K562 (cell line): Measurements from ENCODE around the gene CUL2. TPM values are rescaled to one million over a fixed set of nuclear protein-coding genes. Genes with fewer than 3 reads are reported as not detected.

Source experiments
- CBFB ChIP-seq: sonication (generic); formaldehyde crosslinking; IDR thresholded peaks from 2 replicates; pipeline ENCODE4 v1.4.0; 2020; ENCODE audit warnings: mild to moderate bottlenecking, missing genetic modification reagents
- CREM ChIP-seq: IDR thresholded peaks from 2 replicates; pipeline ENCODE4 v1.6.1; 2014; ENCODE audit warnings: antibody characterized with exemption, low read depth
- DDX20 ChIP-seq: fragments of 450-650 bp; IDR thresholded peaks from 2 replicates; pipeline ENCODE4 v1.6.1; 2016; ENCODE audit warnings: missing genetic modification characterization, low read depth, mild to moderate bottlenecking, missing compliant biosample characterization, moderate library complexity
- DNMT1 ChIP-seq: fragments of 450-650 bp; IDR thresholded peaks from 2 replicates; pipeline ENCODE4 v1.6.1; 2016; ENCODE audit warnings: antibody characterized with exemption, mild to moderate bottlenecking
- ELF4 ChIP-seq: fragments of 450-650 bp; formaldehyde crosslinking; IDR thresholded peaks from 2 replicates; pipeline ENCODE4 v1.4.0; 2022; ENCODE audit warnings: missing genetic modification characterization
- HCFC1 ChIP-seq: IDR thresholded peaks from 2 replicates; pipeline ENCODE4 v1.6.1; 2012; ENCODE audit warnings: low read depth, low read length, improper control_type of control experiment
- KDM4B ChIP-seq, 2 experiments: fragments of 450-650 bp in 1 of 2; sonication (generic) in 1 of 2; IDR thresholded peaks; 2 replicates each; pipeline ENCODE4 v1.6.1; 2016 to 2017; ENCODE audit warnings: borderline replicate concordance in 2 of 2, antibody characterized with exemption in 1 of 2, low read depth in 1 of 2, mild to moderate bottlenecking in 1 of 2
- MXI1 ChIP-seq: IDR thresholded peaks from 2 replicates; pipeline ENCODE4 v1.6.1; 2011; ENCODE audit warnings: low read depth, mild to moderate bottlenecking, improper control_type of control experiment, low read length
- NBN ChIP-seq: fragments of 450-650 bp; IDR thresholded peaks from 2 replicates; pipeline ENCODE4 v1.6.1; 2016; ENCODE audit warnings: low read depth, mild to moderate bottlenecking
- NCOA2 ChIP-seq, 2 experiments: fragments of 450-650 bp; IDR thresholded peaks; 2 replicates each; pipeline ENCODE4 v1.6.1; 2018; ENCODE audit warnings: mild to moderate bottlenecking in 2 of 2, moderate library complexity in 1 of 2; ENCODE audit not compliant: partially characterized antibody in 2 of 2
- NFYB ChIP-seq: IDR thresholded peaks from 2 replicates; pipeline ENCODE4 v1.6.1; 2011; ENCODE audit warnings: mild to moderate bottlenecking, moderate library complexity; ENCODE audit not compliant: insufficient read length; ENCODE audit errors: extremely low read depth
- PHF8 ChIP-seq: fragments of 200-600 bp; sonication (generic); IDR thresholded peaks from 2 replicates; pipeline ENCODE4 v1.6.1; 2012; ENCODE audit warnings: mixed run types, mild to moderate bottlenecking, inconsistent platforms, low read length, moderate library complexity, borderline replicate concordance
- POLR2G ChIP-seq: fragments of 200-400 bp; formaldehyde crosslinking; IDR thresholded peaks from 2 replicates; pipeline ENCODE4 v1.6.1; 2017; ENCODE audit warnings: low read depth, mild to moderate bottlenecking, antibody characterized with exemption, low read length, moderate library complexity
- RBM22 ChIP-seq: fragments of 200-400 bp; formaldehyde crosslinking; IDR thresholded peaks from 2 replicates; pipeline ENCODE4 v1.6.1; 2018; ENCODE audit warnings: low read length, low read depth; ENCODE audit not compliant: poor library complexity, severe bottlenecking
- SIN3A ChIP-seq, 2 experiments: fragments of 150-350 bp in 1 of 2; IDR thresholded peaks; 2 replicates each; pipeline ENCODE4 v1.6.1; 2011 to 2016; ENCODE audit warnings: borderline replicate concordance in 2 of 2, low read depth in 2 of 2, low read length in 2 of 2, mild to moderate bottlenecking in 2 of 2, moderate library complexity in 2 of 2; ENCODE audit not compliant: control insufficient read depth in 1 of 2
- SIN3B ChIP-seq: fragments of 450-650 bp; IDR thresholded peaks from 2 replicates; pipeline ENCODE4 v1.6.1; 2017; ENCODE audit warnings: low read depth, mild to moderate bottlenecking, moderate library complexity
- U2AF2 ChIP-seq: fragments of 200-400 bp; formaldehyde crosslinking; optimal IDR thresholded peaks from 2 replicates; pipeline ENCODE3; 2017; ENCODE audit warnings: low read depth, mild to moderate bottlenecking, low read length
- XRCC5 ChIP-seq: fragments of 200-400 bp; formaldehyde crosslinking; IDR thresholded peaks from 2 replicates; pipeline ENCODE4 v1.6.1; 2017; ENCODE audit warnings: low read depth, mild to moderate bottlenecking, low read length
- ZC3H4 ChIP-seq: sonication (generic); formaldehyde crosslinking; IDR thresholded peaks from 2 replicates; pipeline ENCODE4 v1.9.0; 2021; ENCODE audit warnings: missing genetic modification reagents, borderline replicate concordance
- ZFX ChIP-seq: sonication (generic); formaldehyde crosslinking; IDR thresholded peaks from 2 replicates; pipeline ENCODE4 v1.8.0; 2022; ENCODE audit warnings: mild to moderate bottlenecking, missing genetic modification reagents, moderate library complexity
- polyA plus RNA-seq, 8 experiments: library from polyadenylated mRNA; depleted of rRNA in 4 of 8; stranded (reverse) in 5 of 8; unstranded in 3 of 8; fragments of >200 nt; fragmentation: Nextera tagmentation in 2 of 8; fragmentation: Illumina TruSeq in 1 of 8; extraction: Ambion mirVana in 2 of 8; extraction: Trizol in 1 of 8; gene quantifications; 2 replicates each; pipeline versions ENCODE4 v1.2.1 to v1.2.3, GENCODE V29; 2011 to 2014; ENCODE audit warnings: inconsistent platforms in 1 of 8, missing spikeins in 1 of 8
- total RNA-seq, 7 experiments: library from RNA; depleted of rRNA in 6 of 7; stranded (reverse); fragments of >200 nt in 6 of 7; fragmentation: Illumina TruSeq in 2 of 7; extraction: Trizol in 2 of 7; gene quantifications; 2 replicates each; pipeline versions ENCODE4 v1.2.1 to v1.2.3, GENCODE V29; 2011 to 2021; ENCODE audit warnings: low replicate concordance in 1 of 7
- TF ChIP-seq, protein P1 (sequence below): sonication (generic); formaldehyde crosslinking; IDR thresholded peaks from 2 replicates; pipeline ENCODE4 v1.8.0; 2022; ENCODE audit warnings: mild to moderate bottlenecking, missing genetic modification reagents
- TF ChIP-seq, protein P2 (sequence below): sonication (generic); formaldehyde crosslinking; IDR thresholded peaks from 2 replicates; pipeline ENCODE4 v1.8.1; 2023; ENCODE audit warnings: mild to moderate bottlenecking, missing genetic modification reagents
- TF ChIP-seq, protein P3 (sequence below): IDR thresholded peaks from 2 replicates; pipeline ENCODE4 v1.6.1; 2011; ENCODE audit warnings: borderline replicate concordance, low read depth, mild to moderate bottlenecking, moderate library complexity, low read length; ENCODE audit not compliant: insufficient read depth, poor library complexity, severe bottlenecking

The CUL2 gene
- total and polyA plus RNA-seq, 9 of the 15 experiments (the other 6 are each of a cell fraction or from before 2014, with no cell fraction given), result 17.3 to 46.3 (median 41.2) TPM

DNA sequence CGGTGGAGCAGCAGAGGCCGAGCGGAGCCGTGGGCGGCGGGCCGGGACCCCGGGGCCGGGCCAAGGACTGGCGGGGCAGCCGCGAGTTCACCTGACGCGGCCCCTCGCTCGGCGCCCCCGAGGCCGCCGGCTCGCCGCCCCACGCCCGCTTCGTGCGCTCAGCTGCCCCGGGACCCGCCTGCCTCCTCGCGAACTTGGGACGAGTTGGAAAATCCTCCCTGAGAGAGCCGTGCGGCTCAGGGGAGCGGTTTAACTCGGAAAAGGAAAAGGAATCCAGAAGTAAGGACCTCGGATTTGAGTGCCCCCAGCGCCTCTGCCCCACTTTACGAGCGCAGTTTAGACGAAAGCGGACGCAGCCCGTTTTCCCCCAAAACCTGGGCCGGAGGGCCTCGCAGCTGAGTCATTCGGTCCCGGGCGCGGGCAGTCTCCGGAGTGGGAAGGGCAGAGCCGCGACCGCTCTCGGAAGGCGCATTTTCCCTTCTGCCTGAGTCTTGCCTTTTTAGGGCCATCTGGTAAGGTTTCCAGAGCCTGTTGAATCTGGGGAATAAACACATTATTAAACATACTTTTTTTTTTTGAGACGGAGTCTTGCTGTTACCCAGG is 37.2 kb upstream of the CUL2 start (continued):
- TF ChIP-seq DDX20 (tag) (no peak), NCOA2 (IDR thresholded peaks at IDR 0.05; ENCODE audit: partially characterized antibody in 2 of 2) (no peak), ZFX (CRISPR knock-in tag) (peak; percentile 63), XRCC5 (no peak), CREM (no peak), ELF4 (CRISPR knock-in tag) (no peak), U2AF2 (no peak), CBFB (CRISPR knock-in tag) (no peak), NFYB (no peak), PHF8 (peak; percentile 66; the same call in 1 of the 2 replicates), NBN (no peak), MXI1 (no peak), SIN3B (0 out of 2 replicates have a peak, but pooled peaks have one; percentile 20), KDM4B (IDR thresholded peaks at IDR 0.05; ENCODE audit: borderline replicate concordance in 2 of 2, low read depth in 1 of 2) (no peak), POLR2G (peak; percentile 77), DNMT1 (no peak), RBM22 (no peak), SIN3A (IDR thresholded peaks at IDR 0.05; ENCODE audit: borderline replicate concordance in 2 of 2, control insufficient read depth in 1 of 2, low read depth in 2 of 2, low read length in 2 of 2) (peak in 1 of 2 experiments; percentile 75; a peak in 1 of 4 replicates), HCFC1 (no peak), ZC3H4 (CRISPR knock-in tag) (peak; percentile 61; the same call in 1 of the 2 replicates)
- TF ChIP-seq, protein P1, sequence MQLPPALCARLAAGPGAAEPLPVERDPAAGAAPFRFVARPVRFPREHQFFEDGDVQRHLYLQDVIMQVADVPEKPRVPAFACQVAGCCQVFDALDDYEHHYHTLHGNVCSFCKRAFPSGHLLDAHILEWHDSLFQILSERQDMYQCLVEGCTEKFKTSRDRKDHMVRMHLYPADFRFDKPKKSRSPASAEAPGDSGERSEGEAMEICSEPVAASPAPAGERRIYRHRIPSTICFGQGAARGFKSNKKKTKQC (CRISPR knock-in tag), result 0 out of 2 replicates have a peak, but pooled peaks have one; percentile 13
- TF ChIP-seq, protein P2, sequence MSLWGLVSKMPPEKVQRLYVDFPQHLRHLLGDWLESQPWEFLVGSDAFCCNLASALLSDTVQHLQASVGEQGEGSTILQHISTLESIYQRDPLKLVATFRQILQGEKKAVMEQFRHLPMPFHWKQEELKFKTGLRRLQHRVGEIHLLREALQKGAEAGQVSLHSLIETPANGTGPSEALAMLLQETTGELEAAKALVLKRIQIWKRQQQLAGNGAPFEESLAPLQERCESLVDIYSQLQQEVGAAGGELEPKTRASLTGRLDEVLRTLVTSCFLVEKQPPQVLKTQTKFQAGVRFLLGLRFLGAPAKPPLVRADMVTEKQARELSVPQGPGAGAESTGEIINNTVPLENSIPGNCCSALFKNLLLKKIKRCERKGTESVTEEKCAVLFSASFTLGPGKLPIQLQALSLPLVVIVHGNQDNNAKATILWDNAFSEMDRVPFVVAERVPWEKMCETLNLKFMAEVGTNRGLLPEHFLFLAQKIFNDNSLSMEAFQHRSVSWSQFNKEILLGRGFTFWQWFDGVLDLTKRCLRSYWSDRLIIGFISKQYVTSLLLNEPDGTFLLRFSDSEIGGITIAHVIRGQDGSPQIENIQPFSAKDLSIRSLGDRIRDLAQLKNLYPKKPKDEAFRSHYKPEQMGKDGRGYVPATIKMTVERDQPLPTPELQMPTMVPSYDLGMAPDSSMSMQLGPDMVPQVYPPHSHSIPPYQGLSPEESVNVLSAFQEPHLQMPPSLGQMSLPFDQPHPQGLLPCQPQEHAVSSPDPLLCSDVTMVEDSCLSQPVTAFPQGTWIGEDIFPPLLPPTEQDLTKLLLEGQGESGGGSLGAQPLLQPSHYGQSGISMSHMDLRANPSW (CRISPR knock-in tag), result peak; percentile 64; the same call in 1 of the 2 replicates
- TF ChIP-seq, protein P3, sequence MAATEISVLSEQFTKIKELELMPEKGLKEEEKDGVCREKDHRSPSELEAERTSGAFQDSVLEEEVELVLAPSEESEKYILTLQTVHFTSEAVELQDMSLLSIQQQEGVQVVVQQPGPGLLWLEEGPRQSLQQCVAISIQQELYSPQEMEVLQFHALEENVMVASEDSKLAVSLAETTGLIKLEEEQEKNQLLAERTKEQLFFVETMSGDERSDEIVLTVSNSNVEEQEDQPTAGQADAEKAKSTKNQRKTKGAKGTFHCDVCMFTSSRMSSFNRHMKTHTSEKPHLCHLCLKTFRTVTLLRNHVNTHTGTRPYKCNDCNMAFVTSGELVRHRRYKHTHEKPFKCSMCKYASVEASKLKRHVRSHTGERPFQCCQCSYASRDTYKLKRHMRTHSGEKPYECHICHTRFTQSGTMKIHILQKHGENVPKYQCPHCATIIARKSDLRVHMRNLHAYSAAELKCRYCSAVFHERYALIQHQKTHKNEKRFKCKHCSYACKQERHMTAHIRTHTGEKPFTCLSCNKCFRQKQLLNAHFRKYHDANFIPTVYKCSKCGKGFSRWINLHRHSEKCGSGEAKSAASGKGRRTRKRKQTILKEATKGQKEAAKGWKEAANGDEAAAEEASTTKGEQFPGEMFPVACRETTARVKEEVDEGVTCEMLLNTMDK, result no peak
